Measurements from ENCODE around the gene TBC1D1.
A peak's percentile ranks its signal among the peaks of the same experiment; 100 is the strongest.
"Not testable (repeated sequence)": the region's sequence is repeated elsewhere in the genome, so short reads cannot be mapped to it uniquely, and the experiment has no call there.

The TBC1D1 gene

DNA sequence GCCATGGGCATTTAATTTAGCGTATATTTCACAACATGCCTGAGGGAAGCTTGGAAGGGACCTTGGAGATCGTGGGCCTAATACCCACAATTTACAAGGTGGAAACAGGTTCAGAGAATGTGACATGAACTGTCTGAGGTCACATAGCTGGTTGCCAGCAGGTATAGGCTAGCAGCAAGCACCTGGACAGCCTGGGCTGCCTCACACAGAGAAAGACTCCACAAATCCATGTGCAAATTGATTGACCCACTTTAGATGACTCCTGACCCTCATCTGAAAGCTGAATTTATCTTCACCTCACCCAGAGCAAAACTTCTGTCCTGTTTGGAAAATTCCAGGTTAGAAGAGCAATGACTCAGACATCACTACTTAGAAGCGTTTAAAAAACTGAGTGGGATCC is 75.2 kb downstream of the TBC1D1 start:
- DNase-seq (ENCODE audit: low spot score): no peak

DNA sequence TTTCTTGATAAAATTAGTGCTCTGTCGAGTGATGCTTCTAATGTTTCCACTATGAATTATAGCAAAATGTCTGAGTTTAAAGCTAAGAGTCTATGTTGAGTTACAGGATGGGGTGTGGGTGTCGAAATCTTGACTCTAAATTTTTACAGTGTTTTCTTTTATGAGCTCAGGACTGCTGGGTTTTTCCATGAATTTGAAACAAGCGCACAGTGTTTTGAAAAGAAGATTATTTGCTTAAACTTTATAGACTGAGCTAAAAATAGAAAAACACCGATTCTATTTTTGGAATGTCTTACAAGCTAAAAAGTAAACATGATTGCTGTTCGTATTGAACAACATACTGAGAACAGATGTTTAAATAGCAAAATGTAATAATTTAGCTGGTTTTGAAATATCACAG is 76.9 kb downstream of the TBC1D1 start:
- no peak for DNase-seq (ENCODE audit: low spot score)

DNA sequence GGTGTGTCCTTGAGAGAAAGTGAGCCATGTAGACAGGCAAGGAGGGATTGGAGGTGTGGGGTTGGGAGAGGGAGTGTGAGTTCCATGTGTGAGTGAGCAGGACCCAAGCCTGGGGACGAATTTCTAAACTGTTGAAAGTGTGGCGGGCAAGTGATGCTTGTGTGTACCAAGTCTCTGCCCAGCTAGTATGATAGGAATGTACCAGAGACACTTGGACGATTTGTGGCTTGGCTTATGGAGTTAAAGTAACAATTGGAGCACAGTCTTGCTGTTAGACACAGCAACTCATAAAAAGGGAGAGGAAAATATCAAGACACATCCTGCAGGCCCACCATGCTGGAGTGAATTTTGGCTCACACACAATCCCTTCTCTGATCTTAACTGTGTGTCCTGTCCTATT is 77.9 kb downstream of the TBC1D1 start:
- no peak for DNase-seq (ENCODE audit: low spot score)

DNA sequence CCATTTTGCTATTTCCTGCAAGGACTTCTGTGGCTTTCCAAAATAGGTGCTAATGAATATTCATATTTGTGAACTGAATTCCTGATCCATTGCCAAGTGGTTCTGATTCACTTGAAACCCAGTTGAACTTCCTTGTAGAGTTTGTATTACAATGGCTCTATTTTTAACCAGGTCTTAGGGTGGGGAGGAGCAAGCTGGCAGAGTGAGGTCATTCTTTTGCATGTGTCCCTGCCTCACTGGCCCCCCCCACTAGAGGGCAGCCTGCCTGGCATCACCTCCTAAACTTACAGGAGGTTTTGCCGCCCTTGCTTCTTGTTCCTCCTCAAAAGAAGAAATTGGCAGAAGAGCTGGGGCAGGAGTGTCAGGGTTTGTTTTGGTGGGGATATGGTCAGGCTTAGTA is 79.8 kb downstream of the TBC1D1 start:
- peak; percentile 95 for DNase-seq (ENCODE audit: low spot score)

DNA sequence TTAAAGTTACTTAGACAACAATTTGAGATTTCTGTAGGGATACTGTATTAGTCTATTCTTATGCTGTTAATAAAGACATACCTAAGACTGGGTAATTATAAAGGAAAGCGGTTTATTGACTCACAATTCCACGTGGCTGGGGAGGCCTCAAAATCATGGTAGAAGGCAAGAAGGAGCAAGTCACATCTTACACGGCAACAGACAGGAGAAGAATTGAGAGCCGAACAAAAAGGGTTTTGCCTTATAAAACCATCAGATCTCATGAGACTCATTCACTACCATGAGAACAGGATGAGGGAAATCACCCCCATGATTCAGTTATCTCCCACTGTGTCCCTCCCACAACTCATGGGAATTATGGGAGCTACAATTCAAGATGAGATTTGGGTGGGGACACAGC is 80.3 kb downstream of the TBC1D1 start:
- DNase-seq (ENCODE audit: low spot score): no peak

DNA sequence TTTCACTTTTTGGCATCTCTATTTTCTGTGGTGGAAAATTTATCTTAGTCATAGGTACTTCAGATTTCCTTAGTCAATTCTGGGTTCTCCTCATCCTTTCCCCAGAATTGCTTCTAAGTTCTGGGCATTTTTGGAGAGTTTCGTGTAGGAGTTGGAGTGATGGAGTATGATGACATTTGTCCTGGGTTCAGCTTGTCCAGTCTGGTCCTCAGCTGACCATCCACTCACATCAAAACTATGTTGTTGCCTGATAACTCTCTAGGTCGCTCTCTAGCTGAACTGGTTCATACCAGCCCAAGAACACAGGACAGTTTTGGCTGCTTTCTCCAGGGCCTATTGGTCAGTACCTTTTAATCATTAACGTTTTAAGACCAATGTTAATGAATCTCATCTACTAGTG is 82.6 kb downstream of the TBC1D1 start:
- DNase-seq (ENCODE audit: low spot score): peak; percentile 60

DNA sequence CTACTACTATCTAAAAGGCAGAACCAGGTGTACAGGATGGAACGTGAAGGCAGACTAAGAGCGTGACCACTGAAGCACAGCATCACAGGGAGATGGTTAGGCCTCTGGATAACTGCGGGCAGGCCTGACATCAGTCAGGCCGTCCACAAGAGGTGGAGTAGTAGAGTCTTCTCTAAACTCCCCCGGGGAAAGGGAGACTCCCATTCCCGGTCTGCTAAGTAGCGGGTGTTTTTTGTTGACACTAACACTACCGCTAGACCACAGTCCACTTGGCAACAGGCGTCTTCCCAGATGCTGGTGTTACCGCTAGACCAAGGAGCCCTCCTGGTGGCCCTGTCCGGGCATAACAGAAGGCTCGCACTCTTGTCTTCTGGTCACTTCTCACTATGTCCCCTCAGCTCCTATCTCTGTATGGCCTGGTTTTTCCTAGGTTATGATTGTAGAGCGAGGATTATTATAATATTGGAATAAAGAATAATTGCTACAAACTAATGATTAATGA is 84.5 kb downstream of the TBC1D1 start:
- DNase-seq (ENCODE audit: low spot score): not testable (repeated sequence)

DNA sequence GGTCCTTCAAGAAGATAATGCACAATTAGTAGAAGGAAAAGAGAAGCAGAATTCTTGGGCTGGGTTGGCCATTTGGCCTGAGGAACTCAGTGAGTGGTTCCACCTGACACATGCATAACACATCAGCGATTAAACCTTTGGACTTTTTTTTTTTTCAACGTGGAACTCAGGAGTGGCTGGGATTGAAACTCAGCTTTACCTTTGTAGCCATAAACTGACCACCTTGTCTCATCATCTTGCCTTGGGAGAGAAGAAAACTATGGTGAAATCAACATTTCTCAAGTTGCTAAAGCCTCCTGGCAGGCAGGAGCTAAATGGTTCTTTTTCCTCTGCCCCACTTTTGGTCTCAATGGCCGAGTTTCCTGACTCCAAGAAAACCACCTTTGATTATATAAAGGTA is 85.6 kb downstream of the TBC1D1 start:
- DNase-seq (ENCODE audit: low spot score): peak; percentile 42

DNA sequence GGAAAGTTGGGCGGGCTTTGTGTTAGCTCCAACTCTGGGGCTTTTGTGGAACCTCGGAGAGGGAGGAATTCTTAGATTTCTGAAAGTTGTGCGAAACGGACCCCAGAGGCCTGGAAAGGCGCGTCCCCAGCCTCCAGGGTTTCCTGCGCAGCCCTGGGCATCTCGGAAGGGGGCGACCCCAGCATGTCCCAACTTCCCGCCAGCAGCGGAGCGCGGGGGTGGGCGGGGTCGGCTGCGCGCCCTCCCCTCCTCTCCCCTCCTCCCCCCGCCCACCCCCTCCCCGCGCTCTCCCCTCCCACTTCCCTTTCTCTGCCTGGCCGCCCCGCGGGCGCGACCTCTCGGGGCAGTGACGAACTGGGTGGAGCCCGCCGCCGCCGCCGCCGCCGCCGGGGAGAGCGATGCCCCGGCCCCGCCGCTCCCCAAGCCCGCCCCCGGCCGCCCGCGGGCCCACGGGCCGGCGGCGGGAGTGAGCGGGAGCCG is 86.1 kb downstream of the TBC1D1 start:
- DNase-seq (ENCODE audit: low spot score): peak; percentile 82

DNA sequence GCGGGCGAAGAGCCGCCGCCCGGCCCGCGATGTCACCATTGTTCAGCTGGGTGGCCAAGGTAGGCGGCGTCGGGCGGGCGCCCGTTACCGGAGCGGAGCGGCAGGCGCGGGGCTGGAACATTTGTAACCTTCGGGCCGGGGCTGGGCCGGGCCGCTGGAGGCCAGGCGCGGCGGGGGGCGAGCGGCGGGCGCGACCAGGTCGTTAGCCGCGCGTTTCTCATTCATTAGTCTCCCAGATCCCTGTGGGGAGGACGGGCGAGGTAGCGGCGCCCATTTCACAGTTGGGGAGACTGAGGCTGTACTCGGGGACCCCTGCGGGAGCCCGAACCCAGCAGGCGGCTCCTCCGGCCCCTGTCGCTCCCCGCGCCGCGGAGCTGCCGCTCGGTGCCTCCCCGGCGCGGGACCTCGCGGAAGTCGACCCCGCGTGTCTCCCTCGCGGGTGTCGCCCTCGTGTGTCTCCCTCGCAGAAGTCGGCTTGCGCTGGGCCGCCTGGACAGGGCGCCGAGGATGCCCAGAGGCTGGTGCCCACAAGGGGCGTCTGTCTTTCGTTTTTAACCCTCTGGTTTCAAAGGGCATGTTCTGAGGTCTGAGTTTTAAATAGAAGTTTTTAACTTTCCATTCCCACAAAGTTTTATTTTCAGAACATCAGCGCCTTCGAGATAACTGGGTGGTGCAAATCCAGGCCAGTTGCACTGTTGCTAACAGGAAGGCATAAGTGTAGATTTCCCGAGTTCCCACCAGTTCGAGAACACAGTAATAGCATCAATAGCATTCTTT is 86.8 kb downstream of the TBC1D1 start:
- DNase-seq (ENCODE audit: low spot score): peak; percentile 77

DNA sequence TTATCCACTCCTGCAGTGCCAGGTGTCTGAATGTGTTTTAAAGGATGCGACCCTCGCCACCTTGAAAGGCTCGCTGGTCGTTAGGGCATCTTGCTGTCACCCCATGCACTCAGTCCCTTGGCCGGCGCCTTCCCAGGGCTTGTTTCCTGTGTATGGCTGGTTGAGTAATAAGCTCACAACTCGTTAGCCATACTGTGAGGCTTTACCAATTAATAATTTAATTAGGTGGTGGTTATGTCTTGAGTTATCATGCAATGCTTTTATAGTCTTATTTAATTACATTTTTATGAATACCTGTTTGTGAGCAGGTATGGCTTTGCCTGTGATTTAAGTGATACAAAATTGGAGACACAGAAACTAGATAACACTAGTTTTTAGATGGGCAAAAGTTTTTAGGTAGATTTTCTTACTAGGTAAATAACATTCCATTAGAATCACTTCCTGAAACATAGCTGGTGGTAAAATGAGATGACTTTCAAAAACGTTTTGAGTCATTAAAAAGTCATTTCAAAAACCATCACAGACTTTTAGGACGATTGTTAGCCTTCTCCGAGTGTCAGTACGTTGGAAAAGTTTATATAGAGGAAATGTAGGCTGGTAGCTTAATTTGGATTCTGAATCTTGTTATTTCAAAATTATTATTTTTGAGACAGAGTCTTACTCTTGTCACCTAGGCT is 87.5 kb downstream of the TBC1D1 start:
- DNase-seq (ENCODE audit: low spot score): peak; percentile 49

DNA sequence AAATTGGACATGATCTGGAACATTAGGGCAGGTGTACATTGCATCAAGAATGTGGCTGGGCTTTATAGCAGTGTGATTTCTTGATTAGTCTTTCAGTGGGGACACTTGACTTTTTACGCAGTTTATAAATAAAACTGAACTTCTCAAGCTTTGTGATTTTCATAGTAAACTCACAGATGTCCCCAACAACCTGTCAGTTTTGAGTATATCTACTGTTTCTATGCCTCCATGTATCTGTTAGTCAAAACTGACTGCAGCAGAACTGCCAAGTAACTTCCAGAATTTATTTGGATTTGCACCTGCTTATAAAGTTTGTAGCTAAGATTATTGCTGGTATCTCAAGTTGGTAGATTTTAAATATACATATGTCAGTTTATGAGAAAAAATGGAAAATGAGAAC is 89.4 kb downstream of the TBC1D1 start:
- DNase-seq (ENCODE audit: low spot score): no peak

DNA sequence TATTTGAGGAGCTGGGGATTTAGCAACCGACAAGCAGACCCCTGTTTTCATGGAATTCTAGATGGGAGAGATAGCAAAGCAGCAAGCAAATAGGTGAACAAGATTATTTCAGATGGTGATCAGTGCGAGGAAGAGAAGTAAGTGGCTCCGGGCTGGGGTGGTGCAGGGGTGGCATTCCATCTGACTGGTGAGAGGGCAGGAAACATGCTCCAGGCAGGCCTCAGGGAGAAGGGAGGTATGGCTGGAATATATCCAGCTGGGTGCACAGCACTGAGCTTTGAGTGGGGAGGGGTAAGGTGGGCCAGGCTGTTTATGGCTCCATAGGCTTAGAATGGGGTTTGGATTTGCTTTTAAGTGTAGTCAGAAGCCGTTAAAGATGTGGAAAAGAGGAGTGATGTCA is 90.5 kb downstream of the TBC1D1 start:
- DNase-seq (ENCODE audit: low spot score): peak; percentile 37

DNA sequence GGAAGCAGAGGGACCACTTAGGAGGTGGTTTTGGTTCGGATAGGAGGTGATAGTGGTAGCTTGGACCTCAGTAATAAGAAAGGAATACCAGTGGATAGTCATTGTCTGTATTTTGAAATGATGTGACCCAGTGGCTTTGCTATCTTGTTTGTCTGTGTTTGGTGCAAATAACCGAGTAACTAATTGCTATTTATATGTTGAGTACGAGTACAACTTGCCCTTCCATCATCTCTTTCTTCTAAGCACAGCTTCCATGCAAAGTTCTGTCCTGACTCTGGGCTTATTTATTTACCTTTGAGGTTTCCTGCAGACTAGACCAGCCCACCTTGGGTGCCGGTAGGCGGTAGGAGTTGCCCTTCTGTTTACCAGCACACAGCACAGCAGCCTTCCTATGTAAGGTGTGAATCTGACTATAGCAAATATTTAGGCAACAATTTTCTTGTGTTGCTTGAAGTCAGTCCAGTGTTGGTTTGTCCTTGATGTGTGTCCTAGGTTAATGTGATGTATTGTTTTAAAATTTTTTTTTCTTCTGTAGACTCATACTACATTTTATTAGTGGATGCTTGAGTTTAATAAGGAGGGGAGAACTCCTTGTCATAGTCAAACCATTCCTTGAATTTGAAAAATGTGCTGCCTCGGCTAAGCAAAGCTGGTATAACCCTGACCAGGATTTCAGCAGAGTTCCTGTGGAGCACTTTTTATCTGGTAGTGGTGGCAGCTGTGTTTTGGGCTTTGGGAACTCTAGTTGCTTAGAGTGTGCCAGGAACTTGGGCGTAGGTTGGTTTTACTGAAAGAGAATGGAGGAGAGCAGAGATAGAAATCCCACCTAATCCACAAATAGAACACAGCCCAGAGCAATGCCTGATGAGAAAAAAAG is 91.2 kb downstream of the TBC1D1 start:
- peak; percentile 57 for DNase-seq (ENCODE audit: low spot score)

DNA sequence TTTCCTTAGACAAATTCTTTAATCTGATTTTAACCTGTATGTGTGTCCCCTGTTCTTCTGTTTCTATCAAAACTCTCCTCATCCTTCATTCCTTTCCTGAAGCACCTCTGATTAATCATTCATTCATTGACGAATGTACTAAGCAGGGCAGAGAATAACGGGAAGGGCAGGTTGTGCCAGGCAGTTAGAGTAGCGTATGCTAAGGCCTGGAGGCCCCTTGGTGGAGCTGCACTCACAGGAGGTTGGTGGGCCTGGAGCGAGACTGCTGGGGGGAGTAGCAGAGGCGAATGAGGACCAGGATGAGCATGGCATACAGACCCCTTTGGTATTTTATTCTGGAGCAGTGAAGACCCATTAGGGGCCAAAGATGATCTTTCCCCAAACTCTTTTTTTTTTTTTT is 91.9 kb downstream of the TBC1D1 start:
- peak; percentile 73 for DNase-seq (ENCODE audit: low spot score)

DNA sequence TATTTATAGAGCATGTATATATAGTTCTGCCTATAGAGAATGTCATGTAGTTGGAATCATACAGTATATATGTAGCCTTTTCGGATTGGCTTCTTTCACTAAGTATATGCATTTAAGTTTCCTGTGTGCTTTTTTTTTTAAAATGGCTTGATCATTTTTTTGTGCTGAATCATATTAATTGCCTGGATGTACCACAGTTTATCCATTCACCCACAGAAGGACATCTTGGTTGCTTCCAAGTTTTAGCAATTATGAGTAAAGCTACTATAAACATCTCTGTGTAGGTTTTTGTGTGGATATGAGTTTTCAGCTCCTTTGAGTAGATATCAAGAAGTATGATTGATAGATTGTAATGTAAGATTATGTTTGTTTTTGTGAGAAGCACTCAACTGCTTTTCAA is 93.1 kb downstream of the TBC1D1 start:
- no peak for DNase-seq (ENCODE audit: low spot score)

DNA sequence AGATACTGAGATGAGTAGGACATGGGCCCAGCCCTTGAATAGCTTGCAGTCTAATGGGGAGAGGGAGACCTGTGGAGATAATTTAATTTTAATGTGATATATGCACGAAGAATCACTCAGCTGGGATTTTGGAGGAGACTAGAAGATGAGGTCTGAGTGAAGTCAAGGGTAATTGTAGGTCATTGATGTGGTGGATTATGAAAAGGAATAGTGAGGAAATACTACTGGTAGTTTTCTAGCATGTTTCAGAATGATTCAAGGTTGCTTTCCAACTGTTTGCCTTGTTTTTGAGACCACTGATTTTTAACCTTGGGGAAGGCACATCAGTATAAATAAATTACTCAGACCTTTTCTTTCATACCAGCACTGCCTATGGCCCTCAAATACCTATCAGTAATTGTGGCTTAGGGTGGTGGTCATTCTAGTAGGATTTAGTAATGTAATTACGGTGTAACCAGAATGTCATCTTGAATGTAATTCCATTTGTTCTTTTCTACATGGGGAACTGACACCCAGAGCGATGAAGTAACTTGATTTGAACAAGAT is 94.9 kb downstream of the TBC1D1 start:
- DNase-seq (ENCODE audit: low spot score): no peak

DNA sequence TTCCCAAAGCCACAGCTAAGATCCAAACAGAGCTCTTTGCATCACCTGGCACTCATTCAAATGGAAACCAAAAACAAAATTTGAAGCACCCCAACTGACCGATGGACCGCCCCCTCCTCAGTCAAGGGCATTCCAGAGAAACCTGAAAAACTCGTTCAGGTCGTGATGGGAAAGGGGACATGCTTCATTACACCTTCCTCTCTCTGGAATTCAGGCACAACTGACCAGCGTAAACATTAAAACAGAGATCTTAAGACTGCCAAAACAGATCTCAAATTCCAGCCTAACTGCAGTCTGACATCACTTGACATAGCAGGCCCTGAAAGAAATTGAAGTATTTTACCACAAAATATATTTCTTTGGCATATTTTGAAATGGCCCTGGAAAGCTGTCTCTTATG is 97.8 kb downstream of the TBC1D1 start:
- DNase-seq (ENCODE audit: low spot score): peak; percentile 24

DNA sequence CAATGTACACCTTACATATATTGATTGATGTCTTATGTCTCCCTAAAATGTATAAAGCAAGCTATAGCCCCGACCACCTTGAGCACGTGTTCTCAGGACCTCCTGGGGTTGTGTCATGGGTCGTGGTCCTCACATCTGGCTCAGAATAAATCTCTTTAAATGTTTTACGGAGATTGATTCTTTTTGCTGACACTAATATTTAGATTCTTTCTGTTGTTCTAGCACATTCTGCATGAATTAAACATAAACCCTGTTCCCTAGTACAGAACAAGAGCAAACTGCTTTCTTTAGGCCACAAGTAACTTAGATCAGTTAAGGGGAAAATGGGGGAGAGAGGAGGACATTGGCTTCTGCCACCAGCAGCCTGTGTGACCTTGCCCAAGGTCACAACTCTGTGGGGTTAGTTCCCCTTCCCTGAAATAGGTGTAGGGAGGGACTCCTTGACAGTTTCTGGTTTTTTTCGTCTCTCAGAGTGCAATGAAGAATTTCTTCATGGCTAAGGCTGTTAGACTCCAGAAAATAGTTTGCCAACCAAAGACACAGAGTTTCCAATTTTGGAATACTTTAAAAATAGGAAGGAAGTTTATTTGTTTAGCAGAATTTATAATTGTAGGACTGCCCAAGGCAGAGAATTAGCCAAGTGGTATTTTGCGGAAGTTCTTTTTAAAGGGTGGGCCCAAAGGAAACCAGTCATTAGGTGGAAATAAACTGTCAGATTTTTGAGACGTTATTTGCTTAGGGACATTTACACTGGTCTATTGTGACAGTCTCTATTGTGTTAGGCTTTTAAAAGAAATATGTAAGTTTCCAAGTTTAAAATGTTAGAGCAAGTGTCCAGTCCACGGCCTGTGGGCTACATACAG is 98.7 kb downstream of the TBC1D1 start:
- no peak for DNase-seq (ENCODE audit: low spot score)

DNA sequence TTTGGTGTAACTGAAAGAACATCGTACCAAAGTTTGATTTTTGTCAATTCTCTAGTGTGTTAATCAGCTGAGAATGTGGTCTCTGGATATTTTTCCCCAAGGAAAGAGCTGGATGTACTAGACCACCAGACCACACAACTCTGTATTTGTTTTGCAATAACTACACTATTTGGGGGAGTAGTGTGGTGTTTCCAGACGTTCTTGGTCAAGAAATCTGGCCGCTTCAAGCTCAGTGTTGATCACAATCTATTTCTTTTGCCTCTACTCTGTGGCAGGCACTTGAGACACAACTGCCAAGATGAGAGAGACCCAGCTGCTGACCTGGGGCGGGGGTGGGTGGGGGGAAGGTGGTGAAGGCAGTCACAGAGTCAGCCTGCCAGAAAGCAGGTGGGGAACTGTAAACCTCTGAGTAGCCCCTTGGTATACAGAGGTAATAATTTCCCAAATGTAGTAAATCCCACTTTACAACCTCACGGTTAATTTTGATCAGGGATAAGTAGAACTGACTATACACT is 99.9 kb downstream of the TBC1D1 start:
- no peak for DNase-seq (ENCODE audit: low spot score)
